HepG2 (cell line): ENCODE data around the gene OXGR1. TPM values are rescaled to one million over a fixed set of nuclear protein-coding genes. Genes with fewer than 3 reads are reported as not detected.

Experiments
- FOXA3 ChIP-seq: IDR thresholded peaks from 2 replicates; pipeline ENCODE4 v1.6.1; 2016; ENCODE audit warnings: missing genetic modification reagents, missing compliant biosample characterization
- GABPA ChIP-seq, 2 experiments: IDR thresholded peaks; 2 replicates each; pipeline ENCODE4 v1.6.1; 2011 to 2016; ENCODE audit warnings: low read depth in 2 of 2, low read length in 1 of 2, missing biosample characterization in 1 of 2, missing genetic modification characterization in 1 of 2
- KIAA2018 ChIP-seq: sonication (generic); formaldehyde crosslinking; IDR thresholded peaks from 2 replicates; pipeline ENCODE4 v1.5.0; 2020; ENCODE audit warnings: mild to moderate bottlenecking, missing genetic modification reagents, borderline replicate concordance
- NFYB ChIP-seq: sonication (generic); formaldehyde crosslinking; IDR thresholded peaks from 2 replicates; pipeline ENCODE4 v1.4.0; 2020; ENCODE audit warnings: missing genetic modification reagents
- ZNF446 ChIP-seq: sonication (generic); formaldehyde crosslinking; IDR thresholded peaks from 2 replicates; pipeline ENCODE4 v1.5.0; 2020; ENCODE audit warnings: mild to moderate bottlenecking, missing genetic modification reagents
- ZNF737 ChIP-seq: sonication (generic); formaldehyde crosslinking; IDR thresholded peaks from 2 replicates; pipeline ENCODE4 v1.5.0; 2020; ENCODE audit warnings: missing genetic modification reagents, mild to moderate bottlenecking, borderline replicate concordance
- ZSCAN25 ChIP-seq: sonication (generic); formaldehyde crosslinking; IDR thresholded peaks from 2 replicates; pipeline ENCODE4 v1.8.0; 2022; ENCODE audit warnings: mild to moderate bottlenecking, missing genetic modification reagents
- polyA plus RNA-seq, 8 experiments: library from polyadenylated mRNA; depleted of rRNA in 3 of 8; stranded (reverse) in 7 of 8; unstranded in 1 of 8; fragments of >200 nt; fragmentation: Illumina TruSeq in 4 of 8; extraction: Trizol in 4 of 8; gene quantifications; 2 replicates each; pipeline versions ENCODE4 v1.2.1 to v1.2.3, GENCODE V29; 2011 to 2016; ENCODE audit warnings: low read depth in 4 of 8, missing spikeins in 1 of 8, mixed read lengths in 1 of 8; ENCODE audit not compliant: insufficient read depth in 1 of 8
- total RNA-seq, 5 experiments: library from RNA; depleted of rRNA; stranded (reverse); fragments of >200 nt; fragmentation: Illumina TruSeq; extraction: Trizol; gene quantifications; 2 replicates each; pipeline ENCODE4 v1.2.3, GENCODE V29; 2016; ENCODE audit warnings: low read depth in 1 of 5
- TF ChIP-seq, protein P1 (sequence below): sonication (generic); formaldehyde crosslinking; IDR thresholded peaks from 2 replicates; pipeline ENCODE4 v1.4.0; 2020; ENCODE audit warnings: missing genetic modification reagents, borderline replicate concordance
- TF ChIP-seq, protein P2 (sequence below): sonication (generic); formaldehyde crosslinking; IDR thresholded peaks from 2 replicates; pipeline ENCODE4 v1.4.0; 2020; ENCODE audit warnings: missing genetic modification reagents

Gene OXGR1
- total and polyA plus RNA-seq, 2 of the 13 experiments (the other 11 are each of a cell fraction or from before 2014, with no cell fraction given), result not detected

GRCh38 chr13:96967248-96967745, 27.0 kb downstream of the OXGR1 start (continued):
- TF ChIP-seq KIAA2018 (CRISPR knock-in tag) (no peak), ZSCAN25 (CRISPR knock-in tag) (0 out of 2 replicates have a peak, but pooled peaks have one; percentile 60), NFYB (CRISPR knock-in tag) (no peak), GABPA (IDR thresholded peaks at IDR 0.05; ENCODE audit: low read depth, low read length) (no peak), GABPA (CRISPR knock-in tag; IDR thresholded peaks at IDR 0.05; ENCODE audit: low read depth) (no peak), ZNF446 (CRISPR knock-in tag) (no peak), ZNF737 (CRISPR knock-in tag) (no peak), FOXA3 (no peak)
- TF ChIP-seq, protein P1, sequence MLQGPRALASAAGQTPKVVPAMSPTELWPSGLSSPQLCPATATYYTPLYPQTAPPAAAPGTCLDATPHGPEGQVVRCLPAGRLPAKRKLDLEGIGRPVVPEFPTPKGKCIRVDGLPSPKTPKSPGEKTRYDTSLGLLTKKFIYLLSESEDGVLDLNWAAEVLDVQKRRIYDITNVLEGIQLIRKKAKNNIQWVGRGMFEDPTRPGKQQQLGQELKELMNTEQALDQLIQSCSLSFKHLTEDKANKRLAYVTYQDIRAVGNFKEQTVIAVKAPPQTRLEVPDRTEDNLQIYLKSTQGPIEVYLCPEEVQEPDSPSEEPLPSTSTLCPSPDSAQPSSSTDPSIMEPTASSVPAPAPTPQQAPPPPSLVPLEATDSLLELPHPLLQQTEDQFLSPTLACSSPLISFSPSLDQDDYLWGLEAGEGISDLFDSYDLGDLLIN, result no peak
- TF ChIP-seq, protein P2, sequence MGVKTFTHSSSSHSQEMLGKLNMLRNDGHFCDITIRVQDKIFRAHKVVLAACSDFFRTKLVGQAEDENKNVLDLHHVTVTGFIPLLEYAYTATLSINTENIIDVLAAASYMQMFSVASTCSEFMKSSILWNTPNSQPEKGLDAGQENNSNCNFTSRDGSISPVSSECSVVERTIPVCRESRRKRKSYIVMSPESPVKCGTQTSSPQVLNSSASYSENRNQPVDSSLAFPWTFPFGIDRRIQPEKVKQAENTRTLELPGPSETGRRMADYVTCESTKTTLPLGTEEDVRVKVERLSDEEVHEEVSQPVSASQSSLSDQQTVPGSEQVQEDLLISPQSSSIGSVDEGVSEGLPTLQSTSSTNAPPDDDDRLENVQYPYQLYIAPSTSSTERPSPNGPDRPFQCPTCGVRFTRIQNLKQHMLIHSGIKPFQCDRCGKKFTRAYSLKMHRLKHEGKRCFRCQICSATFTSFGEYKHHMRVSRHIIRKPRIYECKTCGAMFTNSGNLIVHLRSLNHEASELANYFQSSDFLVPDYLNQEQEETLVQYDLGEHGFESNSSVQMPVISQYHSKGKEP (CRISPR knock-in tag), result no peak
